Erythroblast (primary cell): ENCODE results near the gene MYNN.

Experiments
- GATA1 ChIP-seq: IDR thresholded peaks from 2 replicates; pipeline ENCODE4 v1.6.1; 2011; ENCODE audit warnings: low read depth, mild to moderate bottlenecking, control low read depth, low read length, moderate library complexity
- POLR2A ChIP-seq: IDR thresholded peaks from 2 replicates; pipeline ENCODE4 v1.6.1; 2011; ENCODE audit warnings: mild to moderate bottlenecking, low read length

DNA sequence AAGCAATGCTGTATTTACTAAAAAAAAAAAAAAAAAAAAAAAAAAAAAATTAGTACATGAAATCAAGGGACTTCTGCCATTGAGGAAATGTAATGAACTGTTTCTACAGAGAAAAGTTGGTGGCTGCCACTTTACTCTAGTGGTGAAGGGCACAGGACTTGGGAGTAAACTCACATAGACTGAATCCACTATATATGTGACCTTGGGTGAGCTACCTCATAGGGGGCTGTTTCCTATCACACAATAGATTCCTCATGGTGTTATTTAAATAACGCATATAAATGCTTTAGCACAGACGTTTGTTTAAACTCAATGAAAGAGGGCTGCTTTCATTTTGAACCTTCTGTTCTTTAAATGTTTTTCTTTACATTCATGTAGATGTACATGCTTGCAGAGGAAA lies 34.1 kb upstream of the MYNN start:
- TF ChIP-seq POLR2A (no peak), GATA1 (no peak)
